Glomerular visceral epithelial cell (primary cell): ENCODE results near the gene NSUN4.
A peak's percentile ranks its signal among the peaks of the same experiment; 100 is the strongest.
"Not testable (repeated sequence)": the region's sequence is repeated elsewhere in the genome, so short reads cannot be mapped to it uniquely, and the experiment has no call there.

Experiments
- DNase-seq: peaks from one replicate; pipeline ENCODE4 v3.0.0-alpha.2; 2016; ENCODE audit errors: extremely low spot score

NSUN4 gene

GRCh38 chr1:46365796-46366195, 25.2 kb downstream of the NSUN4 start:
- not testable (repeated sequence) for DNase-seq

- no peak for DNase-seq
These were observed 26.5 kb downstream of the NSUN4 start for GRCh38 chr1:46367072-46367471.

- DNase-seq: not testable (repeated sequence)
These were observed 27.1 kb downstream of the NSUN4 start for GRCh38 chr1:46367701-46368100.

DNA sequence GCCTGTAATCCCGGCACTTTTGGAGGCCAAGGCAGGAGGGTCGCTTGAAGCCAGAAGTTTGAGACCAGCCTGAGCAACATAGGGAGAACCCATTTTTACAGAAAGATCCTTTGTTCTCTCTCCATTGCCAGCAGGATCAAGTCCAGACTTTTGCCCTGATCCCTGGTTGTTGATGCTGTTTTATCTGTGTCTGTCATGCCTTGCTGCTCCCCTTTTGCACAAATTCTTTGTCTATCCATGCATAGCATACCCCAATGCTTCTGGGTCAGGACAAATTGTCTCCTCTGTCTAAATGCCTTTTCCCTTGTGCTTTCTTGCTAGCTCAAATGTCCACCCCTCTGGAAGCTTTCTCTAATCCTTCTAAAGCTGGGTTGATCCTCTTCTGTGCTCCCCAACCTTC, 28.2 kb downstream of the NSUN4 start:
- DNase-seq: peak; percentile 25

DNA sequence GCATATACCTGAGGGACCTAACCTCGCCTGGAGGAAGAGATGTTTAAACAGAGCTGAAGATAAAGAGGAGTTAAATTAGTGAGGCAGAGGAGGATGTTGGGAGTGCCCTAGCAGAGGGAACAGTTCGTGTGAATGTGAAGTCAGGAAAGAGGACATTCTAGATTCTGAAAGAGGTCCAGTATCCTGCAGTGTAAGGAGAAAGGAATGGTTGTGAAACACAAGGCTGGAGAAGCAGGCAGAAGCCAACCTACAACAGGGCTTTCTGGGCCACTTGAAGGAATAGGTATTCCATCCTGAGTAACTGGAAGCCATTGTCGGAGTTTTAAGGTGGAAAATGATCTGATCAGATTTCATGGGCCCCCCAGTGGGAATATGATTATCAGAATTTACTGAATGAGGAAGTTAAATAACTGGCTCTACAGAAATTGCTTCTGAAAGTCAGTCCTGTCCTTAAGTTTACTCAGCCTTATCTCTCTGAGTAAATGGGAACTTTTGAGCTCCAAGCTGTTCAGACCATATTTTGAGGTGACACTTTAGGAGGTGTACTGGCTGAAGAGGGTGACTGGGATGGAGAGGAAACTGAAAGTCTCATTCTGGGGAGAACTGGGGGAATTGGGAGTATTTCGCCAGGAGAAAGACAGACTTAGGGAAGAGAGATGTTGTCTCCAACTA, 29.1 kb downstream of the NSUN4 start:
- no peak for DNase-seq

- DNase-seq: no peak
These were observed 29.6 kb downstream of the NSUN4 start for GRCh38 chr1:46370214-46370633.

GRCh38 chr1:46372431-46372830, 31.8 kb downstream of the NSUN4 start:
- DNase-seq: no peak

- DNase-seq: no peak
These were observed 39.4 kb downstream of the NSUN4 start for GRCh38 chr1:46379996-46380395.

DNA sequence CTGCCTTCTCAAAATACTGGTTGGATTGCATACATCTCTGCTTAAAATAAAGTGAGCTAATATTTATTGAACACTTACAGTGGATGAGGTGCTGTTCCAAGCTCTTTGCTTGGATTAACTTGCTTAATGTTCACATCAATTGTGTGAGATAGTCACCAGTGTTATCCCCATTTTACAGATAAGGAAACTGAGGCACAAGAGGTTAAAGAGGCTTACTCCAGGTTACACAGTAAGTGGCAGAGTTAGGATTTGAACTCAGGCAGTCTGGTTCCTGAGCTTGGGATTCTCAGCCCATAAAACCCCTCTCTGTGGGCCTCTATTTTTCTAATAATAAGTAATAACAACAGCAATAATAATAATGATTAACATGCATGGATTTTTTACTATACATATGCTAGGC, 39.9 kb downstream of the NSUN4 start:
- DNase-seq: no peak

DNA sequence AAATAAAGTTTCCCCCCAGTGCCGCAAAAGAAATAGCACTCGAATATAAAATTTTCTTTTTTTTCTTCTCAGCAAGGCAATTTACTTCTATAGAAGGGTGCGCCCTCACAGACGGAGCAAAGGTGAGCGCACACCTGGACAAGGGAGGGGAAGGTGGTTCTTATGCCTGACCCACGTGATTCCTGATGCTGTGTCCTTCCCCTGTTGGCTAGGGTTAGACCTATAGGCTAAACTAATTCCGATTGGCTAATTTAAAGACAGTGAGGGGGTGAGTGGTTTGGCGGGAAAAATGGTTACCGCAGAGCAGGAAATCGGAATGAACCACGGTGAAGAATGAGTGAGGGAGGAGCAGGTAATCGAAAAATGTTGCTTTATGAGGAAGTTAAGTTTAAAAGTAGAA, 52.9 kb downstream of the NSUN4 start:
- DNase-seq: no peak

GRCh38 chr1:46394108-46394871, 53.7 kb downstream of the NSUN4 start, which contains the start of gene FAAH:
Gene FAAH, plus strand, starts transcription at chr1:46394317. Its CDS starts 32 bp downstream, at chr1:46394349.
- peak; percentile 48 for DNase-seq

DNA sequence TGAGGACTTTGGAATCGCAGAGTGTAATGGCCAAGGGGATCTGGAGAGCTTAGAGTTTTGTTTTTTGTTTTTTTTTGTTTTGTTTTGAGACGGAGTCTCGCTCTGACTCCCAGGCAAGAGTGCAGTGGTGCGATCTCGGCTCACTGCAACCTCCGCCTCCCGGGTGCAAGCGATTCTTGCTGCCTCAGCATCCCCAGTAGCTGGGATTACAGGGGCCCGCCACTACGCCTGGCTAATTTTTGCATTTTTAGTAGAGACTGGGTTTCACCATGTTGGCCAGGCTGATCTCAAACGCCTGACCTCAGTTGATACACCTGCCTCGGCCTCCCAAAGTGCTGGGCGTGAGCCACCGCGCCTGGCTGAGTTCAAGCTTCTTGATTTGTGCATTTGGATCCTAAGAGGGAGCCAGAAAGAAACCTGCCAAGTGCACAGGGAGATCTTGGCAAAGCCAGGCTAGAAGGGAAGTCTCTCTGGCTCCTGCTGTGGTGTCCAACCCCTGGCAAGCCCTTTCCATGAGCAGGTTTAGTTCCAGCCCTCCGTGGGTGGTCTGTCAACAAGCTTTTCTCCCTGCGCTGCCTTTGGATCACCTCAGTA, 54.4 kb downstream of the NSUN4 start:
- DNase-seq: no peak

DNA sequence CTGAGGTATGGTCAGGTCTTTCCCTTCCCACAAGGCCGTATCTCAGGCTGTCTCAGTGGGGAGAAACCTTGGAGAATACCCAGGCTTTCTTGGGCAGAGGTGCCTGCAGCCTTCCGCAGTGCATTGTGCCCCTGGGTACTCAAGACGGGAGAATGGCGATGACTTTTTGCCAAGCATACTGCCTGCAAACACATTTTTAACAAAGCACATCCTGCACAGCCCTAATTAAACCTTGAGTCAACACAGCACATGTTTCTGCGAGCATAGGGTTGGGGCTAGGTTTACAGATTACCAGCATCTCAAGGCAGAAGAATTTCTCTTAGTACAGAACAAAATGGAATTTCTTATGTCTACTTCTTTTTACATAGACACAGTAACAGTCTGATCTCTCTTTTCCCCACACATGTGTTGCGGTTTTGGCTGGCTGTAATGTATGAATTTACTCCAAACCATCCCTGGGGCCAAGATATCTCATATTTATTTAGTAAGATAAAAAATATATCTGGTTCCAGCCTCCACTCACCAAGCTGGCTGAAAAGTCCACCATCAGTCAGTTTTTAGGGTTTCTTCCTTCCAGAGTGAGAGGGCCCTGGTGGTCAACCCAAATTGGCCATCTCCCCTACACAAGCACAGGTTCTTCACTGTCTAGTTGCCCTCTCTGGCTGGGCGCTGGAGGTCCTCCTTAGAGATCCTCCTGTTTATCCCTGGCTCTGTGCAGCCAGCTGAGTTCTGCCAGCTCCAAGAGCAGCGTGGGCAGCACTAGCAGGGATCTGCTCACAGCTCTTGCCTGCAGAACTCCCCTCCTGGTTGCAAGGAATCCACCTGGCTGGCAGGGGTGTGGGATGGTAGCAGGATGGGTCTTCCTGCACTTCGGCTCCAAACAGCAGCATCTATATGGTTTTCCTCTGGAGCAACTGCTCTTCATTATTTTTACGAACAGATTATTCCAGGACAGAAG, 56.1 kb downstream of the NSUN4 start:
- DNase-seq: no peak

- no peak for DNase-seq
These were observed 58.7 kb downstream of the NSUN4 start for GRCh38 chr1:46399307-46399706.

GRCh38 chr1:46400421-46400820, 59.8 kb downstream of the NSUN4 start:
- DNase-seq: no peak

DNA sequence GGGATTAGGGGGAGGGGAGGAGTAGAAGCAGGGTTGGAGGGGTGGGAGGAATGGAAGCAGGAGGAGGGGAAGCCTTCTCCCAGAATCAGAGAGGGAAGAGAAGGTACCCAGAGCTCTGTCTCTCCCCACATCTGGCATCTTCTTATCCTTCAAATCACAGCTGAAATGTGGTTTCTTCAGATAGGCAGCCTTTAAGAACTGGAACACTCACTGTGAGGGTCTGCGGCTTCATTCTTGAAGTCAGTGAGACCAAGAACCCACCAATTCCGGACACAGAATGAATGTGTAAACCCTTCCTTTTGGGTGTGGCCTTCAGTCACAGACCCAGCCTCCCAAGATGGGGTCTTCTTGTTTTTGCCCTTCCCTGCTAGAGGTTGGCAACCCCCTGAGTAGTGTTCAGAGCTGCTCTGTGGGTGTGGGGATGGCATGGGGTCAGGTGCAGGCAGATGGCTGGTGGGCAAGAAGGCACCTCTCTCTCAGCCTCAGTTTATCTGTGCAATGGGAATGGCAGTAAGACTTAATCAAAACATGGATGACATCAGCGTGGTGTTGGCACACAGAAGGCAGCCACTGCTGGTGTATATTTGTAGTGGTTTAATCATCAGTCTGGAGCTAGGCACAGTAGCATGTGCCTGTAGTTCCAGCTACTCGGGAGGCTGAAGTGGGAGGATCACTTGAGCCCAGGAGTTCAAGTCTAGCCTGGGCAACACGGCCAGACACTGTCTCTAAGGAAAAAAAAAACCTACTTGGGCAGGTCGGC, 60.7 kb downstream of the NSUN4 start:
- no peak for DNase-seq

GRCh38 chr1:46401964-46402626, 61.5 kb downstream of the NSUN4 start:
- peak; percentile 79 for DNase-seq

- DNase-seq: no peak
These were observed 63.3 kb downstream of the NSUN4 start for GRCh38 chr1:46403916-46404315.

DNA sequence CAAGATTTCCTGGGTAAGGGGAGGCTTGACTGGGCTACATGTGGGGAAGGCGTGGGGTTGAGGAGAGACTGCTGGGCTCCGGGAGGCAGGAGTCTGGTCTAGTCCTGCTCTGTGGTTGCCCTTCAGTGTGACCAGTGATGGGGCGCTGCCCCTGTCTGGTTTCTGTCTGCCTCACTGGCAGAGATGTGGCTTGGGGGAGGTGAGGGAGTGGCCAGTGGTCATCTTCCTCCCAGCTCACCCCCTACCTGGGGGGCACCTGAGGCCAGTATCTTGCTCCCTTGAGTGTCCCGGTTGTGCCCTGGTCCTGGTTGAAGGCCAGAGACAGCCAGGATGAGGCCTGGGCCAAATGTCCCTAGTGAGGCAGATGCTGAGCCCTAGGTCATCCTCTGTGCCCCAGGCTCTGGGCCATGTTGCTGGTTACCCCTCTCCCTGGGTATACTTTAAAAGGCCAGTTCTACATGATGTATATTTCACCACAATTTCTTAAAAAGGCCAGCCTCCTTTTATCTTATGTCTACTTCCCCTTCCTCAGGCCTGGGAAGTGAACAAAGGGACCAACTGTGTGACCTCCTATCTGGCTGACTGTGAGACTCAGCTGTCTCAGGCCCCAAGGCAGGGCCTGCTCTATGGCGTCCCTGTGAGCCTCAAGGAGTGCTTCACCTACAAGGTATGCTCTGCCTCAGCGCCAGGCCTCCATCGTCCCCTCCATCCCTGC, 64.0 kb downstream of the NSUN4 start:
- DNase-seq: no peak

DNA sequence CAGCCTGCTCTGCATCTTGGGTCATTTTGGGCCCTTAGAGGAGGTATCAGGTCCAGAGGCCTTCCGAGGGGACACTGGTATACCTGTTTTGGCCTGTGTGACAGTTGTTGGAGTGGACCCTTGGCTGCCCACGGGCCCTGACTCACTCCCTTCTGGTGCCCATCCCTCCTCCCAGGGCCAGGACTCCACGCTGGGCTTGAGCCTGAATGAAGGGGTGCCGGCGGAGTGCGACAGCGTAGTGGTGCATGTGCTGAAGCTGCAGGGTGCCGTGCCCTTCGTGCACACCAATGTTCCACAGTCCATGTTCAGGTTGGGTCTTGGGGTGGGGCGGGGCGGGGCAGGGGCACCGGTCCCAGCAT, 64.6 kb downstream of the NSUN4 start:
- no peak for DNase-seq
